Omental fat pad (tissue), 4 donors: Measurements from ENCODE around the gene IL31. TPM values are rescaled to one million over a fixed set of nuclear protein-coding genes. Genes with fewer than 3 reads are reported as not detected.

Experiments used
- ATAC-seq: fragments of 150-250 bp; one replicate; pipeline ENCODE4 v1.9.1; 2016; ENCODE audit warnings: mild to moderate bottlenecking, moderate library complexity; ENCODE audit not compliant: low FRiP score
- DNase-seq: peaks from one replicate; pipeline ENCODE4 v3.0.0-alpha.2; 2019; ENCODE audit warnings: low spot score
- CTCF ChIP-seq, 3 donors: fragments of 450-650 bp; IDR thresholded peaks; one replicate each; pipeline ENCODE4 v1.5.1; 2016 to 2017; ENCODE audit warnings: antibody characterized with exemption in 3 of 3, mild to moderate bottlenecking in 3 of 3, moderate library complexity in 2 of 3
- total RNA-seq, 4 donors: library from RNA; depleted of rRNA; stranded (reverse); fragments of >200 nt; gene quantifications; one replicate each; pipeline ENCODE4 v1.1.0, GENCODE V29; 2016

The IL31 gene
- total RNA-seq, 4 donors from 2014 or later: not detected

- no peak for TF ChIP-seq CTCF (IDR thresholded peaks at IDR 0.05)
- DNase-seq: no peak
These were observed 27.4 kb upstream of the IL31 start for GRCh38 chr12:122201381-122201780.

GRCh38 chr12:122200541-122201175 is 26.6 kb upstream of the IL31 start:
- ATAC-seq: no peak

More at GRCh38 chr12:122201381-122201780, 27.4 kb upstream of the IL31 start:
- no peak for ATAC-seq

GRCh38 chr12:122199484-122200355 is 25.7 kb upstream of the IL31 start:
- DNase-seq: no peak
- TF ChIP-seq CTCF (IDR thresholded peaks at IDR 0.05): no peak
- ATAC-seq: no peak

More at GRCh38 chr12:122200541-122201175, 26.6 kb upstream of the IL31 start:
- no peak for TF ChIP-seq CTCF (IDR thresholded peaks at IDR 0.05)
- no peak for DNase-seq

DNA sequence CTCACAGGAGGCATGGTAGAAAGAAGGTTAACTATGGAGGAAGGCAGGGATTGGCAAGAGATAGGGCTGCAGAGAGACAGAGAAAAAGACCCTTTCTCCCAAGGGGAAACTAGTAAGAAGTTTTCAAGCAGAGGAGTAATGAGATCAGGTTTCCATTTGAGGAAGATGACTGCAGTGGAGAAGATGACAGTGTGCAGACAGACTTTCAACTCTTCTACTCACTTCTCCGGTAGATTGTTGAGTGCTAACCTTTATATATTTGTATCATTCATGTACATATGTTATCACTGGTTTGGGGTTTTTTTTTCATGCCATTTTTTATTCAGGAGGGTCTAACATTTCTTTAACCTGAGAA is 23.6 kb upstream of the IL31 start:
- DNase-seq: no peak
- ATAC-seq: no peak
- TF ChIP-seq CTCF (IDR thresholded peaks at IDR 0.05): no peak

DNA sequence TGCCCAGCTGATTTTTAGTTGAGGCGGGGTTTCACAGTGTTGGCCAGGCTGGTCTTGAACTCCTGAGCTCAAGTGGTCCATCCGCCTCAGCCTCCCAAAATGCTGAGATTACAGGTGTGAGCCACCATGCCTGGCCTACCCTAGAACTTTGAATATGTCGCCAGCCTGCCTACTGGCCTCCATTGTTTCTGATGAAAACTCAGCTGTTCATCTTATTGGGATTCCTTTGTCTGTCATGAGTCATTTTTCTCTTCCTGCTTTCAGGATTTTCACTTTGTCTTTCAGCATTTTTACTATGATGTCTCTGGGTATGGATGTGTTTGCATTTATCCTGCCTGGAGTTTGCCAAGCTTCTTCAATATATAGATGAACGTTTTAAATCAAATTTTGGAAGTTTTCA is 21.4 kb upstream of the IL31 start:
- no peak for TF ChIP-seq CTCF (IDR thresholded peaks at IDR 0.05)
- ATAC-seq: no peak
- DNase-seq: no peak

DNA sequence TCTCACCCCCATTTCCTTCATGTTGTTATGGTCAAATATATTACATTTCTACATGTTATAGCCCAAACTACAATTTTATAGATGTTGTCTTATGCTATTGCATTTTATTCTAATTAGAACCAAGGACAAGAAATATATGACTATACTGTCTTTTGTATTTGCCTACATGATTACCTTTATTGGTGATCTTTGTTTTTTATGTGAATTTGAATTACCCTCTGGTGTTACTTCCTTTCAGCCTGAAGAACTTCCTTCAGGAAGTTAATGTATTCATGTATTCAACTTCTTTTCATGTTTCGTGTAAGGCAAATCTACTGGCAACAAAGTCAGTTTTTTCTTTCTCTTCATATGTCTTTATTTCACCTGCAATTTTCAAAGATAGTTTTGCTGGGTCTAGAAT is 20.8 kb upstream of the IL31 start:
- no peak for TF ChIP-seq CTCF (IDR thresholded peaks at IDR 0.05)
- DNase-seq (no peak), ATAC-seq (no peak)

DNA sequence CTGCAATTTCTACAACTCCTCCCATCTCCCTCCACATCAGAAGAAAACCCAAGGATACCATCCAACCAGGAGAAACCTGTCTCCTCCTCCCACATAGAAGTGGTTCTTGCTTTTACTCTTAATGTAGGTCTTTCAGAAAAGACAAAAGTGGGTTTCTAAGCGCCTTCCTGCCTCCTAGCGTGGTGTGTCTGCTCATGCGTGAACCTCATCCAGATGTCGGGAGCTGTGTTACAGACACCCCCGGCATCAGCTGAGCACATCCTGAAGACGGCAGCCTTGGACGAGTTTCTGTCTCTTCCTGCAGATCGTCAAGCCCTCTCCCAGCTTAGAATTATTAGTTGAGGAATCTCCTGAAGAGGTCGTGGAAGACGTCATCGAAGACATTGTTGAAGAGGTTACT is 18.4 kb upstream of the IL31 start:
- DNase-seq (no peak), ATAC-seq (no peak)
- no peak for TF ChIP-seq CTCF (IDR thresholded peaks at IDR 0.05)
